Esophagus squamous epithelium (tissue), 5 donors: ENCODE results near the gene LAMC3. TPM values are rescaled to one million over a fixed set of nuclear protein-coding genes. Genes with fewer than 3 reads are reported as not detected.

ENCODE experiments used
- DNase-seq: peaks from one replicate; lab custom pipeline; 2025; lab: John Stamatoyannopoulos, UW
- H3K27ac ChIP-seq, 4 donors: fragments of 200-600 bp; sonication (generic); one replicate each; pipeline ENCODE4 v1.5.1; 2016 to 2019; ENCODE audit warnings: mild to moderate bottlenecking in 1 of 4
- H3K27me3 ChIP-seq, 4 donors: fragments of 200-600 bp; sonication (generic); 1 replicate in 3 of 4; 2 replicates in 1 of 4; pipeline versions ENCODE4 v1.5.1 to v1.6.0; 2017 to 2021; ENCODE audit warnings: antibody characterized with exemption in 1 of 4
- H3K36me3 ChIP-seq, 3 donors: fragments of 200-600 bp; sonication (generic); one replicate each; pipeline ENCODE4 v1.5.1; 2016 to 2019
- H3K4me1 ChIP-seq, 3 donors: fragments of 200-600 bp; sonication (generic); one replicate each; pipeline ENCODE4 v1.5.1; 2017 to 2019
- H3K4me3 ChIP-seq, 4 donors: fragments of 200-600 bp; sonication (generic); 1 replicate in 3 of 4; 2 replicates in 1 of 4; pipeline ENCODE4 v1.5.1; 2016 to 2019; ENCODE audit warnings: mild to moderate bottlenecking in 2 of 4, moderate library complexity in 1 of 4
- H3K9me3 ChIP-seq, 3 donors: fragments of 200-600 bp; sonication (generic); one replicate each; pipeline ENCODE4 v1.5.1; 2016 to 2019
- POLR2A ChIP-seq, 4 donors: fragments of 450-650 bp; IDR thresholded peaks; one replicate each; pipeline ENCODE4 v1.6.1; 2017; ENCODE audit warnings: antibody characterized with exemption in 4 of 4, mild to moderate bottlenecking in 4 of 4, moderate library complexity in 3 of 4
- WGBS, 2 donors: methylation state at CpG; one replicate each; pipeline ENCODE4 v1.1.5; 2018; 5-methylcytosine and 5-hydroxymethylcytosine counted together
- intact Hi-C: fragments of 100-400 bp; cut with DNase I; formaldehyde crosslinking; loops from one replicate; pipeline ENCODE4 v1.15.0; 2022
- small RNA-seq, 4 donors: library from RNA; depleted of rRNA; stranded (forward); fragments of <200 nt; gene quantifications; one replicate each; pipeline ENCODE3, GENCODE V24; 2016
- total RNA-seq, 4 donors: library from RNA; depleted of rRNA; stranded (reverse); fragments of >200 nt; gene quantifications; one replicate each; pipeline ENCODE4 v1.1.0, GENCODE V29; 2016
- TF ChIP-seq, protein P1 (sequence below), 6 experiments: fragments of 450-650 bp in 4 of 6; fragments of 200-600 bp in 2 of 6; sonication (generic) in 2 of 6; IDR thresholded peaks; one replicate each; pipeline ENCODE4 v1.5.1; 2016 to 2019; ENCODE audit warnings: antibody characterized with exemption in 6 of 6, mild to moderate bottlenecking in 4 of 6, moderate library complexity in 4 of 6
- donor health status: DM: yes; HTN: yes; CAD: no.

LAMC3 gene
- total RNA-seq, 4 donors from 2014 or later, result 0.53 to 4.6 (median 2.7) TPM

DNA sequence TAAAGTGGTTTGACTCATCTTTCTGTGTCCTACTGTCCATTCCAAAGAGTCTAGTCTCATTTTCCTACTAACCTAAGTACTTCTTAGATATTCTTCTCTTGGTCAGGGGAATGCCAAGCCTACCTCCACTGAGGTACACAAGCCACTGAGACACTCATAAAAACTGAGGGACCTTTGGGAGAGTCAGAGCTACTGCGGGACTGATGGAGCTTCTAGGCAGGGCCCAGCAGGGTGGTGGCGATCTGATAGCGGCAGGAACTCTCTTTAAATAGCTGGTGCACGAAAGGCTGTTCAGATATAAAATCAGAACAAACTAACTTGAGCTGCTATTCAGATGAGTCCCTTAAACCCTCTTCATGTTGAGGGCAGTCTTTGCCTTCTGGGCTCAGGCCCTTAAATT is 131.1 kb downstream of the LAMC3 start:
- no peak for DNase-seq
- no peak overlapping the region for H3K4me3 ChIP-seq
- H3K36me3 ChIP-seq, result peaks cover 0 to 99% (median 59%) of the 10 kb centered on the region in 3 donors
- TF ChIP-seq, protein P1, sequence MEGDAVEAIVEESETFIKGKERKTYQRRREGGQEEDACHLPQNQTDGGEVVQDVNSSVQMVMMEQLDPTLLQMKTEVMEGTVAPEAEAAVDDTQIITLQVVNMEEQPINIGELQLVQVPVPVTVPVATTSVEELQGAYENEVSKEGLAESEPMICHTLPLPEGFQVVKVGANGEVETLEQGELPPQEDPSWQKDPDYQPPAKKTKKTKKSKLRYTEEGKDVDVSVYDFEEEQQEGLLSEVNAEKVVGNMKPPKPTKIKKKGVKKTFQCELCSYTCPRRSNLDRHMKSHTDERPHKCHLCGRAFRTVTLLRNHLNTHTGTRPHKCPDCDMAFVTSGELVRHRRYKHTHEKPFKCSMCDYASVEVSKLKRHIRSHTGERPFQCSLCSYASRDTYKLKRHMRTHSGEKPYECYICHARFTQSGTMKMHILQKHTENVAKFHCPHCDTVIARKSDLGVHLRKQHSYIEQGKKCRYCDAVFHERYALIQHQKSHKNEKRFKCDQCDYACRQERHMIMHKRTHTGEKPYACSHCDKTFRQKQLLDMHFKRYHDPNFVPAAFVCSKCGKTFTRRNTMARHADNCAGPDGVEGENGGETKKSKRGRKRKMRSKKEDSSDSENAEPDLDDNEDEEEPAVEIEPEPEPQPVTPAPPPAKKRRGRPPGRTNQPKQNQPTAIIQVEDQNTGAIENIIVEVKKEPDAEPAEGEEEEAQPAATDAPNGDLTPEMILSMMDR (IDR thresholded peaks at IDR 0.05), result no peak
- no peak overlapping the region for H3K27ac ChIP-seq
- H3K4me1 ChIP-seq, result no peaks in the 10 kb centered on the region
- 91 to 96% methylated on average over 4 of the region's 4 CpGs for WGBS, 2 donors
- H3K27me3 ChIP-seq, result no peaks in the 10 kb centered on the region
- no peaks in the 10 kb centered on the region for H3K9me3 ChIP-seq
- intact Hi-C loops, result no loop called here

DNA sequence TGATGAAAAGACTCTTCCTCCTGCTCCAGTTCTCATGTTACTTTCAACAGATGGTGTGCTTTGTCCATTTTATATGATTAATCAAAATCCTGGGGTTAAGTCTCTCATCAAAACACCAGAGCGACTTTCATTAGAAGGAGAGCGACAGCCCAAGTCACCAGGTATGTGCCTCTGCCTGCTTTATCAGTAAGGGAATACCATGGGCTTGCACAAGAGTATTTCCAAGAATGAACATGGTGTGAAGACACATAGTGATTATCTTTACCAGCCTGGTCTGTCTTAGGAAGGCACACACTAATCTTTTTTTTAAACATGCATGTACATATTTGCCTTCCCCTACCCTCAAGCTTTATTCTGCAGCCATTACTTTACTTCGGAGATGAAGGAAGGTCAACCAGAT is 131.6 kb downstream of the LAMC3 start:
- no peak for DNase-seq
- intact Hi-C loops, result no loop called here

DNA sequence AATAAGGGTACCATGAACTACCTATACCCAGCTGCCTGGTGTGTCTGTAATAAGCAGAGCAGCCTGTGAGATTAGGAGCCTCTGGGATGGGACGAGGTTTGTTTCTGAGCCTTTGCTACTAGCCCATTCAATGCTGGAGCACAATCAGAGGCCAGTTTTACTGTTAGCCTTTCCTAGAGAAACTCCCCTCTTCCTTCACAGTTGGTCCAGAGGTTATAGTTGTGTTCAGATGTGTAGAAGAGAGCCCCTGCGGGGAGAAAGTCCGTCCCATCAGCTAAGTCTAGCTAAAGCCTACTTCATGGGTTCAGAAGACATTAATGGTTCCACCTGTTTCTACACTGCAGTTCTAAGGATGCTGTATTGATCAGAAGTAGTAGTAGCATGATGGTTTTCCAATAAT is 133.2 kb downstream of the LAMC3 start:
- 83 to 100% methylated on average over 3 of the region's 3 CpGs for WGBS, 2 donors
- Histone ChIP-seq H3K4me1 (no peaks in the 10 kb centered on the region), H3K36me3 (peaks cover 4 to 99% (median 69%) of the 10 kb centered on the region in 3 donors), H3K27me3 (no peaks in the 10 kb centered on the region), H3K9me3 (no peaks in the 10 kb centered on the region), H3K27ac (no peak overlapping the region), H3K4me3 (no peak overlapping the region)
- no peak for TF ChIP-seq POLR2A (IDR thresholded peaks at IDR 0.05)
- TF ChIP-seq, protein P1 (IDR thresholded peaks at IDR 0.05), result no peak
- intact Hi-C loops, result no loop called here
- no peak for DNase-seq

More for the DNA sequence above, 131.6 kb downstream of the LAMC3 start:
- WGBS, 2 donors, result 90 to 94% methylated on average over 3 of the region's 3 CpGs
- no peak for TF ChIP-seq POLR2A (IDR thresholded peaks at IDR 0.05)
- TF ChIP-seq, protein P1 (IDR thresholded peaks at IDR 0.05), result no peak
- peaks cover 0 to 99% (median 61%) of the 10 kb centered on the region in 3 donors for H3K36me3 ChIP-seq
- H3K27me3 ChIP-seq, result no peaks in the 10 kb centered on the region
- no peak overlapping the region for H3K4me3 ChIP-seq
- no peaks in the 10 kb centered on the region for H3K4me1 ChIP-seq
- no peak overlapping the region for H3K27ac ChIP-seq
- no peaks in the 10 kb centered on the region for H3K9me3 ChIP-seq

Small RNAs within 50 kb of the gene (small RNA-seq; reads per million reads assigned to genes)
- gene RF00322 (0 reads per million in 4 donors), gene RNU6-881P (0 reads per million in 4 donors)

Other genes with a start within 250 kb of the LAMC3 start
- 10 to 100 TPM; 22.1 to 51.7 (median 27.1) TPM for gene ABL1, start 173.9 kb upstream of the LAMC3 start, total RNA-seq
- gene QRFP, start 112.4 kb upstream of the LAMC3 start, total RNA-seq, result under 1 TPM in 1 of 4 donors, not detected in 3; 0.18 TPM
- not detected for gene FIBCD1, start 69.9 kb upstream of the LAMC3 start, total RNA-seq
- 10 to 100 TPM; 30.4 to 71.6 (median 38.3) TPM for gene AIF1L, start 87.4 kb downstream of the LAMC3 start, total RNA-seq
- gene NUP214, start 116.4 kb downstream of the LAMC3 start, total RNA-seq, result 10 to 100 TPM; 17.4 to 45.4 (median 31.1) TPM